ENCODE data around the gene SHOC1.

SHOC1 gene

DNA sequence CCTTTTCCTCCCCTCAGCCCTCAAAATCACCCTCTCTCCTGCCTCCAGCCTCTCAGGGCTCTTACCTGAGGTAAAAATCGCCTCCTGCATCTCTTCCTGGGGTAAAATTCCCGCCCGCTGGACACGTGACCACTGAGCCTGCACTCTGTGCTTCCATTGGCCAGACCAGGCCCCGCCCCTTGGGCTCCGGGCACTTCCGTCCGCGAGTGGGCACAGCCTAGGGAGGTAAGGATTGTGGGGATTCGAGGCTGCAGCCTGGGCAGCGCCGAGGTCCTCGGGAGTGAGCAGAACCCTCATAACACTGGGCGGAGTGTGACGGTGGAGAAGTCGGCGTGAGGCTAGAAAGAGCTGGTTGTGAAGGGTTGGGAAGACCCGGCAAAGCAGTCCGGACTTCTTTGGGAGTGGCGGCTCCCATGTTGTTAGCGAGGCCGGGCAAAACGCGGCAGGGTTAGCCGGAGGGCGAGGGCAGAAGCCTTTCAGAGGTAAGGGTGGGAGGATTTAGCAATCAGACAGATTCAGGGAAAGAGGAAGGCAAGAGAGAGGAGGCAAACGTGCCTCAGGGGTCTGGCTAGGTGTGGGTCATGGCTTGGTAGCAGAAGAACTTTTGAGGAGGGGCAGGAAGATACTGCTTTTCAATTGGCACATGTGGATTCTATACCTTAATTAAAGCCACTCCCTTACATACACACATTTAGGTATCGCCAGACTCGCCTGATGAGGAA, at the start of gene SHOC1:
Gene SHOC1 (minus strand): TSS at position 103 of the 722 bp plus-strand sequence. CDS start 3,519 bp downstream, outside the sequence.
- H3K27me3 Mint-ChIP-seq: no peaks in the 10 kb centered on the region
- no peak within 1 kb of the TSS for H3K4me3 Mint-ChIP-seq
- no peak within 1 kb of the TSS for H3K27ac Mint-ChIP-seq
- no peaks in the 10 kb centered on the region for H3K4me1 Mint-ChIP-seq
- DNase-seq (no peak), ATAC-seq (no peak)
- H3K9me3 Mint-ChIP-seq: no peaks in the 10 kb centered on the region
- H3K36me3 Mint-ChIP-seq (ENCODE audit: low read depth): no peaks in the 10 kb centered on the region

DNA sequence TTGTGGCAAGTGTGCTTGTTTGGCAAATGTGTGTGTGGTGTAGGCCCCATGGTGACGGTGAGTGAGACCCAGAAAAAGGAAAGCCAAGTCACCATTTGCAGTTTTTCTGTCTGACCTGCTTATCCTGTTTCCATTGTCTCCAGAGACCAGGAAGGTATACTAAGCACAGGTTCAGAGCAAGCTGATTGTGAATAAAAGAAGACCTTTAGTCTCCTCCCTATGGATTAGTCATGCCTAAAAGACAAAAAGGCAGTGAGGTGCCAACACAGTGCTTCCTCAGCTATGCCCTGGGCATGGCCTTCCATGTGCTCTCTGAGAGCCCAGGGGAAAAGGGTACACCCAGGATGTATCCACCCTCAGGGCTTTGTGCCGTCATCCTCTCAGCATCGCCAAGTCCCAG, 49.2 kb upstream of the SHOC1 start:
- H3K27me3 Mint-ChIP-seq: peaks cover 3% of the 10 kb centered on the region
- no peaks in the 10 kb centered on the region for H3K9me3 Mint-ChIP-seq
- ATAC-seq: no peak
- no peak overlapping the region for H3K27ac Mint-ChIP-seq
- no peak overlapping the region for H3K4me3 Mint-ChIP-seq
- no peak for DNase-seq
- H3K4me1 Mint-ChIP-seq: peaks cover 2% of the 10 kb centered on the region
- H3K36me3 Mint-ChIP-seq (ENCODE audit: low read depth): no peaks in the 10 kb centered on the region

DNA sequence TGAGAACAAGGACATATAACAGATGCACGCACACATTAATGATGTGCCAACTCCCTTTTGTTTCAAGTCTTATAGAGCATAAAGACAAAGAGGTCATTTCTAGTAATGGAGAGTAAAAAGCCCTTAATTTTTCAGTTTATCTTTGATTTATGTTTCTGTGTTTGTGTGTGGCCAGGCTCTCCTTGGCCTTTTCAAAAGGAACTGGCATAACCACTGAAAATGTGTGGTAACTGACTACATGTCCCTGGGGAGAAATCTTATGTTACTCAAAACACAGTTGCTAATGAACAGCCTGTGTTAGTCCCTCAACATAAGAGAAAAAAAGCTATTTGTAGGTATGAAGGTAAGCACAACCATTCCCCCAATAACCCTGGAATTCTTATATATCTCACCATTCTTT, 47.6 kb upstream of the SHOC1 start:
- ATAC-seq (no peak), DNase-seq (no peak)
- peaks cover 4% of the 10 kb centered on the region for H3K4me1 Mint-ChIP-seq
- H3K36me3 Mint-ChIP-seq (ENCODE audit: low read depth): no peaks in the 10 kb centered on the region
- no peak overlapping the region for H3K27ac Mint-ChIP-seq
- no peaks in the 10 kb centered on the region for H3K9me3 Mint-ChIP-seq
- H3K4me3 Mint-ChIP-seq: no peak overlapping the region
- peaks cover 10% of the 10 kb centered on the region for H3K27me3 Mint-ChIP-seq

DNA sequence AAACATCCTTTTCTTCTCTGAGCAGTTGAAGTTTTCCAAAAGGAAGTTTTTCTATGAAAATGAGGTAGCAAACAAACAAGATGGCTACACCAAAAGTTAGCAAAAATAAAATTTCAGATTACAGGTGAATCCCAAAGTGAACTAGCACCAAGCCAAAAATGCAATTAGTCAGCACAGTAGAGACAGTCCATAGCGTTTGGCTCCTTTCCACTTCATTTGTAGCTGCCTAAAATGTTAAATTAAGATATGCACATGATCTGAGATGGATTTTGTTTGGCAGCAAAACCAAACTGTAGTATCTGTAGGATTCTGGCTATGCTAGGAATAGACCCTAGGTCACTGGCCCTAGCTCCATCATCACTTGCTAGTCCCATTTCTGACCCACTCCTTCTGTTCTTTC, 45.7 kb upstream of the SHOC1 start:
- DNase-seq (no peak), ATAC-seq (no peak)
- H3K27me3 Mint-ChIP-seq: peaks cover 10% of the 10 kb centered on the region
- H3K36me3 Mint-ChIP-seq (ENCODE audit: low read depth): no peaks in the 10 kb centered on the region
- H3K27ac Mint-ChIP-seq: no peak overlapping the region
- H3K4me1 Mint-ChIP-seq: peaks cover 4% of the 10 kb centered on the region
- H3K4me3 Mint-ChIP-seq: no peak overlapping the region
- H3K9me3 Mint-ChIP-seq: no peaks in the 10 kb centered on the region

DNA sequence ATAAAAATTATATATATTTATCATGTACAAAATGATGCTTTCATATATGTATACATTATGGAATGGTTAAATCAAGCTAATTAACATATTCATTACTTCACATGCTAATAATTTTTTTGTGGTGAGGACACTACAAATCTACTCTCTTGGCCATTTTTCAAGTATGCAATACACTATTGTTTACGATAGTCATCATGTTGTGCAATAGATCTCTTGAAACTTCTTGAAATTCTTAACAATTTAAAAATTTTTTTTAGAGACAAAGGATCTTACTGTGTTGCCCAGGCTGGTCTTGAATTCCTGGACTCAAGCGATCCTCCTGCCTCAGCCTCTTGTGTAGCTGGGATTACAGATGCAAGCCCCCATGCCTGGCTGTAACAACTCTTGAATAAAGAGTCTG, 45.2 kb upstream of the SHOC1 start:
- H3K27ac Mint-ChIP-seq: no peak overlapping the region
- DNase-seq (no peak), ATAC-seq (no peak)
- H3K36me3 Mint-ChIP-seq (ENCODE audit: low read depth): no peaks in the 10 kb centered on the region
- H3K4me3 Mint-ChIP-seq: no peak overlapping the region
- no peaks in the 10 kb centered on the region for H3K9me3 Mint-ChIP-seq
- H3K4me1 Mint-ChIP-seq: peaks cover 4% of the 10 kb centered on the region
- H3K27me3 Mint-ChIP-seq: peaks cover 10% of the 10 kb centered on the region

DNA sequence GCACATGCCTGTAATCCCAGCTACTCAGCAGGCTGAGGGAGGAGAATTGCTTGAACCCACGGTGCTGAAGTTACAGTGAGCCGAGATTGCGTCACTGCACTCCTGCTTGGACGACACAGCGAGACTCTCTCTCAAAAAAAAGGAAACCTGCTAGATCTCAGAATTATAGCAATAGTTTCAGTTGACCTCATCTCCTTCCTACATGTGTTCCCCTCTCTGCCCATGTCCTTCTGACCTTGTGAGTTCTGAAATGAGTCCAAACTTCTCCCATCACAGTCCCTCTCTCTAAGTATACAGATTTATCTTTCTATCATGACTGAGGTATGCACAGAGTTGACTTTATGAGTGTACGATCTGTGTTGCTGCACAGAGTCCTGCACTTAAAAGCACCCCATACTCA, 44.6 kb upstream of the SHOC1 start:
- H3K36me3 Mint-ChIP-seq (ENCODE audit: low read depth): no peaks in the 10 kb centered on the region
- H3K9me3 Mint-ChIP-seq: no peaks in the 10 kb centered on the region
- peaks cover 10% of the 10 kb centered on the region for H3K27me3 Mint-ChIP-seq
- no peak overlapping the region for H3K27ac Mint-ChIP-seq
- no peak for ATAC-seq
- DNase-seq: no peak
- H3K4me1 Mint-ChIP-seq: peaks cover 4% of the 10 kb centered on the region
- no peak overlapping the region for H3K4me3 Mint-ChIP-seq

DNA sequence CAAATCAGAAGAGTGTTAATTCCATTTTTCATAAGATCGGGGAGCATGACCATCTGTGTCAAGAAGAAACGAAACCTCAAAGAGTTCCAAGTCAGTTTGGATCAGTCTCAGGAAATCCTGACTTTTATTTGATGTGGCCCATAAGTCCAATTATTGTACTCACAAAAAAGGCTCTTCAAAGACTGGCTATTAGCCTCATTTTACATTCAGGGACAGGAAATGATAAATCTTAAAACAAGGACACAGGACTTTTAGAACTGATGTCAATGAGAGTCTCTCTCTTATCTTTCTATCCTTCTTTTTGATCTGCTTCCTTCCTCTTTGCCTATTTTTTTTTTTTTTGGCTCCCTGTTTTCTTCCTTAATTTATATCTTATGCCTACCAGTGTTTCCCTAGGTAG, 43.7 kb upstream of the SHOC1 start:
- no peaks in the 10 kb centered on the region for H3K36me3 Mint-ChIP-seq (ENCODE audit: low read depth)
- H3K9me3 Mint-ChIP-seq: no peaks in the 10 kb centered on the region
- H3K4me3 Mint-ChIP-seq: no peak overlapping the region
- H3K27ac Mint-ChIP-seq: no peak overlapping the region
- H3K27me3 Mint-ChIP-seq: peaks cover 10% of the 10 kb centered on the region
- no peak for ATAC-seq
- H3K4me1 Mint-ChIP-seq: peaks cover 4% of the 10 kb centered on the region
- no peak for DNase-seq

DNA sequence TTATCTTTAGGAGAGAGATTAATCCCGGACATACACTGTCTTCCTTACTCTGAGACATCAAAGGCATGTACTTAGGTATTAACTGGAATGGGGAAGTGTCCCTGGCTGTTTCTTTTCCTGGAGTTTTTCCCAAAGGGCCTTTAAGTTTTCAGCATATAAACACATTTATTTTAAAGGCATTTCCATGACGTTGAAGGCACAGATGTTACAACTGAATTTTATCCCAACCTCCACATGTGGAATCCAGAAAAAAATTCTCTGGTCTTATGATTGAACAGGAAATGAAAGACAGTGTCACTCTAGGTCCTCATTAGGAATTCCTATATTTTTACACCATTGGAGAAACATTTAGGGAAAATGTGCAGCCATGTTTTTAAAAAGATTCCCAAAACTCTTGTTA, 41.6 kb upstream of the SHOC1 start:
- Mint-ChIP-seq H3K27me3 (peaks cover 10% of the 10 kb centered on the region), H3K27ac (no peak overlapping the region), H3K4me3 (no peak overlapping the region), H3K36me3 (ENCODE audit: low read depth) (no peaks in the 10 kb centered on the region), H3K4me1 (peaks cover 4% of the 10 kb centered on the region), H3K9me3 (no peaks in the 10 kb centered on the region)
- ATAC-seq: no peak
- DNase-seq: no peak

DNA sequence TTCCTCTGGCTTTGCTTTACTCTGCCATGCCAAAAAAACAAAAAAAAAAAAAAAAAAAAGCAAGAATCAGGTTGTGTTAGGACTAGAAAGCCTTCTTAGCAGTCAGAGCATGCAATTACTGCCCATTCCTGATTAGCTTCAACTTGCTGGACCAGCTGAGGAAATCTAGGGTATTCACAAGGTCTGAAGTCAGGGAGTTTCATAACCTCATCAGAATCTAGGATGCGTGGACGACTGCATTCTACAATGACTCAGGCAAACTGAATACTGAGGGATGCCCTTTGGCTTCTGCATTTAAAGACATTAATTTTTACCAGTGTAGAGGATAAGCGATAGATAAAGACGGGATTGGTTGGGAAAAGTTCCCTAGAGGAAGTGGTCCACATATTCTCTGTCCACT, 39.2 kb upstream of the SHOC1 start:
- ATAC-seq: no peak
- no peaks in the 10 kb centered on the region for H3K36me3 Mint-ChIP-seq (ENCODE audit: low read depth)
- H3K27me3 Mint-ChIP-seq: peaks cover 6% of the 10 kb centered on the region
- no peak for DNase-seq
- H3K4me1 Mint-ChIP-seq: peaks cover 1% of the 10 kb centered on the region
- H3K27ac Mint-ChIP-seq: no peak overlapping the region
- H3K4me3 Mint-ChIP-seq: no peak overlapping the region
- no peaks in the 10 kb centered on the region for H3K9me3 Mint-ChIP-seq

DNA sequence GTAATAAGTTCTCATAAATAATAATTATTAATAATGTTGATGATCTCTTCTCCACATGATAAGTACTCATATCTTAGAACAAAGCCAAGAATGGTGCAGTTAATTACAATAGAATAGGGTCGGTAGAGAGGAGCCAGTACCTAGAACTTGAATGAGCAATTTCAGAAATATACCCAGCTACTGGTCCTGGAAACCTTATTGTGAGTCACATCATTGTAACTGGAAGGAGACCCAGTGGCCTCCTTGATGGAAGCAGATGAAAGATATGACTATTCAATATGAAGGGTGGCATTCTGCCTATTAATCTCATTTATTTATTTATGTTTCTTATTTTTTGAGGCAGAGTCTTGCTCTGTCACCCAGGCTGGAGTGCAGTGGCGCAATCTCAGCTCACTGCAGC, 37.7 kb upstream of the SHOC1 start:
- Mint-ChIP-seq H3K4me1 (no peaks in the 10 kb centered on the region), H3K4me3 (no peak overlapping the region), H3K9me3 (no peaks in the 10 kb centered on the region), H3K27ac (no peak overlapping the region), H3K36me3 (ENCODE audit: low read depth) (no peaks in the 10 kb centered on the region), H3K27me3 (no peaks in the 10 kb centered on the region)
- ATAC-seq (no peak), DNase-seq (no peak)

DNA sequence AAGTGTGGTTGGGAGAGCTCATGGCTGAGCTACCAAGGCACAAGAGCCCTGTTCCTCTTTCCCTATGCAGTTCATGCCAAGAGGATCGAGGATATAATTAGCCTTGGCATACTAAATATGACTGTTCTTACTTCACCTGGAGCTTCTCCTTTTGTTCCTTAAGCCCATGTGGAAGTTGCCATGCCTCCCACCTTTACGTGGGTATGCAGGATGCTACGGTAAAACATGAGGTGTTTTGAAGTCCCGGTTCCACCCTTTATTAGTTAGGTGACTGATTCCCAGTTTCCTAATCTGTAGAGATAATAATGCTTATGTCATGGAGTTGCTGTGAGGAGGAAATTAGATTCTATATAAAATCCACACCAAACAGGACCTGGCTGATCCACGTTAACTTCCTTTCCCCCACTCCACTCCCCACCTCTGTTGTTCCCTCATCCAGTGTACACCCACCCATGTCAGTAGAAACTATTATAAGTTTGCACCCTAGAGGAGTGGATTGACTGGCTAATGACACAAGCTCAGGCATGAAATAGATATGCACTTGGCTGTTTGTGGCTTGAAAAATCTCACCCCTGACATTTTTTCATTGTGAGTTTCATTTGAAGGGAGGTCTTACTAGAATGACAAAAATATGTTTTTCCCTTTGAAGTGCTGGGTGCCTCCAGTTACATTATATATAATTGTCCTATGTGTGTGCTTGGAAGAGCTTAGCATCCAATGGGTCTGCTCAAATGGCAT, 36.8 kb upstream of the SHOC1 start:
- no peak for ATAC-seq
- Mint-ChIP-seq H3K4me3 (no peak overlapping the region), H3K27me3 (no peaks in the 10 kb centered on the region), H3K36me3 (ENCODE audit: low read depth) (no peaks in the 10 kb centered on the region), H3K9me3 (no peaks in the 10 kb centered on the region), H3K27ac (no peak overlapping the region), H3K4me1 (no peaks in the 10 kb centered on the region)
- no peak for DNase-seq

DNA sequence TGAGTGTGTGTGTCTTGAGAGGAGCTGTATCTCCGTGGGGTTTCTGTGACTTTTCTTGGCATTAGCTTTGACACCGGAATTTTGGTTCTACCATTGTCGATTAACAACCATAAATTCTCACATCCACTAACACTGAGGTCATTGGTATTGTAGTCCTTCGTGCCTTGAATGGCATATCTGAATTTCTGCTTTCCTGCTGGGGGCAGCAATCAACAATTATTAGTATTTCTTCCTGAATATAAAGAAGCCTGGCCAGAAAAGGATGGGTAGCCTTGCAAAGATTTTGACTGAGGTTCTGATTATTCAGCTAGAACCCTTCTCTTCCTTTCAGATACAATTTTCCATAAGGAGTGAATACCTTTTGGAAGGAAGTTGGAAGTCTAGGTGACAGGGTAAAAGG, 33.5 kb upstream of the SHOC1 start:
- no peaks in the 10 kb centered on the region for H3K27me3 Mint-ChIP-seq
- DNase-seq: no peak
- H3K4me3 Mint-ChIP-seq: no peak overlapping the region
- H3K4me1 Mint-ChIP-seq: no peaks in the 10 kb centered on the region
- H3K9me3 Mint-ChIP-seq: no peaks in the 10 kb centered on the region
- no peaks in the 10 kb centered on the region for H3K36me3 Mint-ChIP-seq (ENCODE audit: low read depth)
- no peak overlapping the region for H3K27ac Mint-ChIP-seq
- no peak for ATAC-seq

DNA sequence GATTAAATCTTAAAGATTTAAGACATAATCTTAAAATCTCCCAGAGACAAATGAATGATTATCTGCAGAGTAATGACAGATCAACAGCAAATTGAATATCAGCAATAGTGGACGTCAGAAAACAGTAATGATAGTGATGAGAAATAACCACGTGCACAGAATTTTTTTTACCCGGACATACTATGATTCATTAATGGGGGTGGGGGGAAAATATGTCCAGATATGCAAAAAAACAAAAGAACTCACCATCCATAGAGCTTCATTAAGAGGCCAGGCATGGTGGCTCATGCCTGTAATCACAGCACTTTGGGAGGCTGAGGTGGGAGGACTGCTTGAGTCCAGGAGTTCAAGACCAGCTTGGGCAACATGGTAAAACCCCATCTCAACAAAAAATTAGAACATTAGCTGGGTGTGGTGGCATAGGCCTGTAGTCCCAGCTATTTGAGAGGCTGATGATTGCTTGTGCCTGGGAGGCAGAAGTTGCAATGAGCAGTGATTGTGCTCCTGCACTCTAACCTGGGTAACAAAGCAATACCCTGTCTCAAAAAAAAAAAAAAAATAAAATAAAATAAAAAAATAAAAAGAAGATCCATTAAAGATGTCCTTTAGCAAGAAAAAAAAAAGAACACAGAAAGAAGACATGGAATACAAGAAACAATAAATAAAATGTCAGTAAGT, 30.9 kb upstream of the SHOC1 start:
- ATAC-seq: no peak
- Mint-ChIP-seq H3K27me3 (no peaks in the 10 kb centered on the region), H3K36me3 (ENCODE audit: low read depth) (no peaks in the 10 kb centered on the region), H3K27ac (no peak overlapping the region), H3K4me1 (no peaks in the 10 kb centered on the region), H3K4me3 (no peak overlapping the region), H3K9me3 (no peaks in the 10 kb centered on the region)
- no peak for DNase-seq

DNA sequence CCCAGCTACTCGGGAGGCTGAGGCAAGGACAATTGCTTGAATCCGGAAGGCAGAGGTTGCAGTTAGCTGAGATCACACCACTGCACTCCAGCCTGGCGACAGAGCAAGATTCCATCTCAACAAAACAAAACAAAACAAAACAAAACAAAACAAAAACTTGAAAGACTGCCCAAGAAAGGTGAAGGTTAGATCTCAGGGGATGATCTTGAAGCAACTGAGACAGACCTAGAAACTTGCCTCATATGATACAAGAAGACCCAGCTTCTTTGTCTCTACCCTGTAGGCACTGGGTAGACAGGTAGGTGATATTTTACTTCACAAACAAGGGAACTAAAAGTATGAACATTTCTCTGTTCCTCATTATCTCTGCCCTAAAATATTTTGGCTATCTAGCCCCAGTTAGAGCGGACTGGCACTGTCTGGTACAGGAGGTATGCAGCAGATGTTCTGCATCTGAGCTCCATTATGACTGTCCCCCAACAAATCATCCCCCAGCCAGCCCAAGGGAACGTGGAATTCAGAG, 26.3 kb upstream of the SHOC1 start:
- Mint-ChIP-seq H3K36me3 (ENCODE audit: low read depth) (no peaks in the 10 kb centered on the region), H3K27me3 (no peaks in the 10 kb centered on the region), H3K4me3 (no peak overlapping the region), H3K9me3 (no peaks in the 10 kb centered on the region), H3K27ac (no peak overlapping the region), H3K4me1 (no peaks in the 10 kb centered on the region)
- ATAC-seq (no peak), DNase-seq (no peak)

DNA sequence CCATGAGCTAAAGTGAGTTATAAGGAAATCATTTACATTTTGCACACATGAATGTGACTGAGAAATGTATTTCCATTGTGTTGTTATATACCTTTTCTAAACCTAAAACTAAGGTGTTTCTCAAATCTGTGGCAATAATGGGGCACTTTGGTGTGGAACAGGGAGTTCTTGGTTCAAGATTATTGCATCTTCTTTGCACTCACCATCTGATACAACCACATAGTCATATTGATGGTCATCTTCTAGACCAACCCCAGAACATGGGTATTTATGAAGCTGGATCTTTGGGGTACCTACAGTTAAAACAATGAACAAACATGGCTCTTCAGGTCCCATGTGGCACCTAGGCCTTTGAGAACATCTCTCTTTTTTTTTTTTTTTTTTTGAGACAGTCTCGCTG, 24.6 kb upstream of the SHOC1 start:
- no peaks in the 10 kb centered on the region for H3K36me3 Mint-ChIP-seq (ENCODE audit: low read depth)
- ATAC-seq (no peak), DNase-seq (no peak)
- H3K4me1 Mint-ChIP-seq: no peaks in the 10 kb centered on the region
- H3K4me3 Mint-ChIP-seq: no peak overlapping the region
- no peak overlapping the region for H3K27ac Mint-ChIP-seq
- no peaks in the 10 kb centered on the region for H3K9me3 Mint-ChIP-seq
- no peaks in the 10 kb centered on the region for H3K27me3 Mint-ChIP-seq

All from activated naive CD8-positive, alpha-beta T cell treated with anti-CD3 and anti-CD28 coated beads, Interleukin-2, amount 50 U/mL, for 24 hours (primary cell).